Measurements from ENCODE around the gene JAG2.
A peak's percentile ranks its signal among the peaks of the same experiment; 100 is the strongest.

JAG2 gene

GRCh38 chr14:105165134-105165704 lies 3.4 kb downstream of the JAG2 start:
- DNase-seq, result no peak

GRCh38 chr14:105163040-105163742 lies 5.4 kb downstream of the JAG2 start:
- DNase-seq, result peak; percentile 35 to 78

- no peak for DNase-seq
These were observed 6.0 kb downstream of the JAG2 start for GRCh38 chr14:105162669-105162979.

- DNase-seq, result no peak
These were observed 6.5 kb downstream of the JAG2 start for GRCh38 chr14:105161964-105162668.

GRCh38 chr14:105161309-105161708 lies 7.3 kb downstream of the JAG2 start:
- DNase-seq, result peak; percentile 51 to 52

- no peak for DNase-seq
These were observed 7.8 kb downstream of the JAG2 start for GRCh38 chr14:105160776-105161175.

GRCh38 chr14:105159344-105159743 lies 9.2 kb downstream of the JAG2 start:
- DNase-seq, result no peak

- no peak for DNase-seq
These were observed 9.8 kb downstream of the JAG2 start for GRCh38 chr14:105158794-105159193.

GRCh38 chr14:105157872-105158271 lies 10.7 kb downstream of the JAG2 start:
- DNase-seq, result no peak

GRCh38 chr14:105156414-105157375 lies 11.9 kb downstream of the JAG2 start:
- DNase-seq, result no peak

GRCh38 chr14:105155681-105156413 lies 12.7 kb downstream of the JAG2 start:
- DNase-seq, result no peak

GRCh38 chr14:105155071-105155651 lies 13.4 kb downstream of the JAG2 start:
- no peak for DNase-seq

- DNase-seq, result no peak
These were observed 14.1 kb downstream of the JAG2 start for GRCh38 chr14:105154476-105154871.

- no peak for DNase-seq
These were observed 14.7 kb downstream of the JAG2 start for GRCh38 chr14:105153739-105154475.

- DNase-seq, result no peak
These were observed 15.2 kb downstream of the JAG2 start for GRCh38 chr14:105153331-105153731.

GRCh38 chr14:105152794-105153241 lies 15.8 kb downstream of the JAG2 start:
- no peak for DNase-seq

GRCh38 chr14:105151838-105152793 lies 16.5 kb downstream of the JAG2 start:
- no peak for DNase-seq

- DNase-seq, result no peak
These were observed 17.3 kb downstream of the JAG2 start for GRCh38 chr14:105151084-105151837.

GRCh38 chr14:105150368-105151083 lies 18.1 kb downstream of the JAG2 start:
- no peak for DNase-seq
